Tibial artery (tissue), 4 donors: ENCODE measurements around the gene NOD2.

Experiments used
- DNase-seq, 2 donors: peaks; one replicate each; pipeline ENCODE4 v3.0.0-alpha.2; 2019
- H3K27ac ChIP-seq, 2 donors: fragments of 200-600 bp; sonication (generic) in 1 of 2; 1 replicate in 1 of 2; 2 replicates in 1 of 2; pipeline ENCODE4 v1.5.1; 2018 to 2019; ENCODE audit warnings: mild to moderate bottlenecking in 1 of 2
- H3K27me3 ChIP-seq, 2 donors: fragments of 200-600 bp; sonication (generic) in 1 of 2; one replicate each; pipeline versions ENCODE4 v1.5.1 to v1.6.0; 2016 to 2019
- H3K36me3 ChIP-seq, 3 donors: fragments of 200-600 bp; sonication (generic) in 2 of 3; one replicate each; pipeline ENCODE4 v1.5.1; 2016 to 2019; ENCODE audit warnings: mild to moderate bottlenecking in 2 of 3
- H3K4me1 ChIP-seq, 4 donors: fragments of 200-600 bp; sonication (generic) in 2 of 4; 1 replicate in 3 of 4; 2 replicates in 1 of 4; pipeline ENCODE4 v1.5.1; 2016 to 2019
- H3K4me3 ChIP-seq, 2 donors: fragments of 200-600 bp; sonication (generic) in 1 of 2; 1 replicate in 1 of 2; 2 replicates in 1 of 2; pipeline ENCODE4 v1.5.1; 2018 to 2019; ENCODE audit warnings: mild to moderate bottlenecking in 2 of 2
- H3K9me3 ChIP-seq, 3 donors: fragments of 200-600 bp; sonication (generic) in 1 of 3; one replicate each; pipeline ENCODE4 v1.5.1; 2016 to 2019
- intact Hi-C: fragments of 100-400 bp; cut with DNase I; formaldehyde crosslinking; loops from one replicate; pipeline ENCODE4 v1.15.0; 2023; ENCODE audit warnings: low total_unique reads
- TF ChIP-seq, protein P1 (sequence below), 2 experiments: fragments of 200-600 bp in 1 of 2; fragments of 450-650 bp in 1 of 2; IDR thresholded peaks; one replicate each; pipeline ENCODE4 v1.5.1; 2017 to 2019; ENCODE audit warnings: antibody characterized with exemption in 2 of 2, mild to moderate bottlenecking in 1 of 2, moderate library complexity in 1 of 2

Gene NOD2

GRCh38 chr16:50659806-50660205, 33.6 kb upstream of the NOD2 start:
- Histone ChIP-seq H3K4me3 (no peak overlapping the region), H3K36me3 (no peaks in the 10 kb centered on the region), H3K9me3 (no peaks in the 10 kb centered on the region), H3K4me1 (peaks cover 0 to 27% (median 3%) of the 10 kb centered on the region in 4 donors), H3K27ac (no peak overlapping the region), H3K27me3 (no peaks in the 10 kb centered on the region)
- DNase-seq = no peak
- TF ChIP-seq, protein P1, sequence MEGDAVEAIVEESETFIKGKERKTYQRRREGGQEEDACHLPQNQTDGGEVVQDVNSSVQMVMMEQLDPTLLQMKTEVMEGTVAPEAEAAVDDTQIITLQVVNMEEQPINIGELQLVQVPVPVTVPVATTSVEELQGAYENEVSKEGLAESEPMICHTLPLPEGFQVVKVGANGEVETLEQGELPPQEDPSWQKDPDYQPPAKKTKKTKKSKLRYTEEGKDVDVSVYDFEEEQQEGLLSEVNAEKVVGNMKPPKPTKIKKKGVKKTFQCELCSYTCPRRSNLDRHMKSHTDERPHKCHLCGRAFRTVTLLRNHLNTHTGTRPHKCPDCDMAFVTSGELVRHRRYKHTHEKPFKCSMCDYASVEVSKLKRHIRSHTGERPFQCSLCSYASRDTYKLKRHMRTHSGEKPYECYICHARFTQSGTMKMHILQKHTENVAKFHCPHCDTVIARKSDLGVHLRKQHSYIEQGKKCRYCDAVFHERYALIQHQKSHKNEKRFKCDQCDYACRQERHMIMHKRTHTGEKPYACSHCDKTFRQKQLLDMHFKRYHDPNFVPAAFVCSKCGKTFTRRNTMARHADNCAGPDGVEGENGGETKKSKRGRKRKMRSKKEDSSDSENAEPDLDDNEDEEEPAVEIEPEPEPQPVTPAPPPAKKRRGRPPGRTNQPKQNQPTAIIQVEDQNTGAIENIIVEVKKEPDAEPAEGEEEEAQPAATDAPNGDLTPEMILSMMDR (IDR thresholded peaks at IDR 0.05) = no peak
- intact Hi-C loops = loop anchor here (10.0 kb wide), 1 partner anchor 415 kb away; no protein-coding TSS in a partner anchor

GRCh38 chr16:50662306-50662940, 31.0 kb upstream of the NOD2 start:
- TF ChIP-seq, protein P1 (IDR thresholded peaks at IDR 0.05) = no peak
- no peak overlapping the region for H3K4me3 ChIP-seq
- H3K36me3 ChIP-seq = no peaks in the 10 kb centered on the region
- no peaks in the 10 kb centered on the region for H3K27me3 ChIP-seq
- peaks cover 0 to 31% (median 7%) of the 10 kb centered on the region in 4 donors for H3K4me1 ChIP-seq
- H3K9me3 ChIP-seq = no peaks in the 10 kb centered on the region
- DNase-seq = peak in 1 of 2 donors; percentile 77
- peak overlapping the region; percentile 1 to 51 for H3K27ac ChIP-seq
- intact Hi-C loops = loop anchor here (10.0 kb wide), 1 partner anchor 418 kb away; no protein-coding TSS in a partner anchor

DNA sequence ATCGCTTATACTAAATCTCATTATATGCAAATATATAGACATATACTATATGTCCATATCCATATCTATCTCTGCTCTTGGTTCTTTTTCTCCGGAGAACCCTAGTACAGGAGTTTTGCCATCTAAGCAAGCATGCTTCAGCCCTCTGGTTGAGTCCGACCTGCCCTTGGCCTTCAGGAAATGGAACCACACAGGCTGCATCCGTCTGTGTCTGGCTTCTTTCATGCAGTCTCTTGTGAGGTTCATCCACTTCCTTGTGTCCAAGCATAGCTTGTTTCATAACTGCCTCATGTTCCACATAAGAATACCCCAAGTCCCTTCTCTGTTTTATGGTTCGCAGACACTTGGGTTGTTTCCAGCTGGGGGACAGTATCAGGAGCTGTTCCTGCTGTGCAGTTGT, 29.1 kb upstream of the NOD2 start:
- Histone ChIP-seq H3K36me3 (no peaks in the 10 kb centered on the region), H3K27me3 (no peaks in the 10 kb centered on the region), H3K27ac (peak overlapping the region in 1 of 2 donors; percentile 5), H3K4me1 (peaks cover 0 to 38% (median 12%) of the 10 kb centered on the region in 4 donors), H3K9me3 (no peaks in the 10 kb centered on the region), H3K4me3 (no peak overlapping the region)
- TF ChIP-seq, protein P1 (IDR thresholded peaks at IDR 0.05) = no peak
- no peak for DNase-seq
- intact Hi-C loops = loop anchor here (10.0 kb wide), 1 partner anchor 419 kb away; no protein-coding TSS in a partner anchor

GRCh38 chr16:50665128-50665878, 28.1 kb upstream of the NOD2 start:
- Histone ChIP-seq H3K4me1 (peaks cover 0 to 33% (median 12%) of the 10 kb centered on the region in 4 donors), H3K9me3 (no peaks in the 10 kb centered on the region), H3K27me3 (no peaks in the 10 kb centered on the region), H3K4me3 (peak overlapping the region; percentile 50 to 56), H3K27ac (peak overlapping the region; percentile 64 to 67), H3K36me3 (no peaks in the 10 kb centered on the region)
- TF ChIP-seq, protein P1 (IDR thresholded peaks at IDR 0.05) = peak; percentile 85 to 91
- DNase-seq = peak; percentile 66 to 88
- intact Hi-C loops = loop anchor here (5.0 to 10.0 kb wide), 3 partner anchors 142 to 421 kb away; no protein-coding TSS in a partner anchor

DNA sequence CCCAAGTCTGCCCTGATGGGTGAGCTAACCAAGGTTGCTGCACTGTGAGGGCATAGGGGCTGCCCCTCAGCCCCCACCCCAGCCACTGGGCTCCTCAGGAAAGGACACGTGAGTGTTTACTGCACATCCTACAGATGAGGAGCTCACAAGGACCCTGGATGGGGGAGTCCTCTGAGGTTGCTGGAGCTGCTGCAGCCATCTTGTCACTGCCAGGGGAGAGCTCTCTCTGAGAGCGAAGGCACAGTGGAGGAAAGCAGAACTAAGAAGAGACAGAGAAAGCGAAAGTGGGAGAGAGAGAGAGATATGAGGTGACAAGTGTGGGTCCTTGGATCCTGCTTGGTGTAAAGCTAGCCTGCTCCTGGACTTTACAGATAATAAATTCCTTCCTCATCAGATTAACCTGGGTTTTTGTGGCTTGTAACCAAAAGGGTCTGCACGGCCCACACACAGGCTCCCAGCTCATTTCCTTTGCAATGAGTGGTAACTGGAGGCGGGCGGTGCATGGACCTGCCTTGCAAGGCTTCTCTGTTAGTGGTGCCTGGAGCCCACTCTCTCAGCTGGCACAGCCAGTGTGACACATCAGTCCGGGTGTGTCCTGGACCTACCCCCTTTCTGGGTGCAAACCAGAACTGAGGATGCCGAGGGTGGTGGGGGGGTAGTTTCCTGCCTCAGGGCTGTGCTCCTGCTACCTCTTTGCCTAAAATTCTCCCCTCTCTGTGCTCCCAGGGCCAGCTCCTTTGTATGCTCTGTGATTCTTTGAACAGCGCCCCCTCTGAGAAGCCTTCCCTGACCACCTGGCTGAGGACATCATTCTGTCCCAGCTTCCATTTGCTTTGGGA, 26.5 kb upstream of the NOD2 start:
- Histone ChIP-seq H3K4me3 (no peak overlapping the region), H3K27ac (no peak overlapping the region)
- intact Hi-C loops = loop anchor here (5.0 to 10.0 kb wide), 3 partner anchors 140 to 422 kb away; no protein-coding TSS in a partner anchor

More for the DNA sequence above, 26.5 kb upstream of the NOD2 start:
- H3K27me3 ChIP-seq = no peaks in the 10 kb centered on the region
- no peak for DNase-seq
- TF ChIP-seq, protein P1 (IDR thresholded peaks at IDR 0.05) = no peak
- H3K36me3 ChIP-seq = peaks cover 0 to 12% (median 9%) of the 10 kb centered on the region in 3 donors
- H3K9me3 ChIP-seq = peaks cover 0 to 5% (median 4%) of the 10 kb centered on the region in 3 donors
- H3K4me1 ChIP-seq = peaks cover 0 to 30% (median 12%) of the 10 kb centered on the region in 4 donors
